ENCODE measurements around the gene ADAP1. TPM values are rescaled to one million over a fixed set of nuclear protein-coding genes. Genes with fewer than 3 reads are reported as not detected.

Gene ADAP1
- polyA plus RNA-seq, 1 donor = 62.0 TPM

GRCh38 chr7:974820-975681 is 20.6 kb upstream of the ADAP1 start, which contains the start of gene COX19:
Gene COX19 (minus strand): TSS chr7:975549. CDS start chr7:975509, 40 bp downstream.
- H3K9me3 ChIP-seq (ENCODE audit: control insufficient read depth, low read depth, low read length) = peaks cover 4% of the 10 kb centered on the region
- DNase-seq = peak; percentile 89 to 91
- H3K27ac ChIP-seq (ENCODE audit: low read length) = peak within 1 kb of the TSS; percentile 96
- no peaks in the 10 kb centered on the region for H3K27me3 ChIP-seq (ENCODE audit: control insufficient read depth, insufficient read depth, low read length)
- peaks cover 28% of the 10 kb centered on the region for H3K36me3 ChIP-seq (ENCODE audit: control insufficient read depth, insufficient read depth, low read length)
- no CpG with 5 or more reads among the region's 78 CpGs for WGBS (ENCODE audit: insufficient coverage, low lambda C conversion rate)
- peak within 1 kb of the TSS; percentile 96 for H3K4me3 ChIP-seq (ENCODE audit: low read length)
- peaks cover 66% of the 10 kb centered on the region for H3K4me1 ChIP-seq (ENCODE audit: control insufficient read depth, insufficient read depth, low read length)

GRCh38 chr7:974172-974571 is 19.7 kb upstream of the ADAP1 start:
- Histone ChIP-seq H3K4me3 (ENCODE audit: low read length) (peak overlapping the region; percentile 96), H3K27me3 (ENCODE audit: control insufficient read depth, insufficient read depth, low read length) (no peaks in the 10 kb centered on the region), H3K4me1 (ENCODE audit: control insufficient read depth, insufficient read depth, low read length) (peaks cover 60% of the 10 kb centered on the region), H3K9me3 (ENCODE audit: control insufficient read depth, low read depth, low read length) (peaks cover 4% of the 10 kb centered on the region), H3K36me3 (ENCODE audit: control insufficient read depth, insufficient read depth, low read length) (peaks cover 37% of the 10 kb centered on the region), H3K27ac (ENCODE audit: low read length) (peak overlapping the region; percentile 96)
- WGBS (ENCODE audit: insufficient coverage, low lambda C conversion rate) = 20% methylated on average over 2 of the region's 7 CpGs
- DNase-seq = peak in 1 of 2 donors; percentile 46

- no CpG with 5 or more reads among the region's 9 CpGs for WGBS (ENCODE audit: insufficient coverage, low lambda C conversion rate)
- peaks cover 43% of the 10 kb centered on the region for H3K36me3 ChIP-seq (ENCODE audit: control insufficient read depth, insufficient read depth, low read length)
- H3K27me3 ChIP-seq (ENCODE audit: control insufficient read depth, insufficient read depth, low read length) = no peaks in the 10 kb centered on the region
- H3K4me3 ChIP-seq (ENCODE audit: low read length) = no peak overlapping the region
- no peak for DNase-seq
- H3K4me1 ChIP-seq (ENCODE audit: control insufficient read depth, insufficient read depth, low read length) = peaks cover 52% of the 10 kb centered on the region
- peak overlapping the region; percentile 96 for H3K27ac ChIP-seq (ENCODE audit: low read length)
- H3K9me3 ChIP-seq (ENCODE audit: control insufficient read depth, low read depth, low read length) = no peaks in the 10 kb centered on the region
Observed at GRCh38 chr7:973312-973711, 18.8 kb upstream of the ADAP1 start.

- H3K9me3 ChIP-seq (ENCODE audit: control insufficient read depth, low read depth, low read length) = peaks cover under 1% of the 10 kb centered on the region
- peak in 1 of 2 donors; percentile 67 for DNase-seq
- no peak overlapping the region for H3K4me3 ChIP-seq (ENCODE audit: low read length)
- 37% methylated on average over 3 of the region's 10 CpGs for WGBS (ENCODE audit: insufficient coverage, low lambda C conversion rate)
- H3K27me3 ChIP-seq (ENCODE audit: control insufficient read depth, insufficient read depth, low read length) = no peaks in the 10 kb centered on the region
- peaks cover 48% of the 10 kb centered on the region for H3K36me3 ChIP-seq (ENCODE audit: control insufficient read depth, insufficient read depth, low read length)
- peak overlapping the region; percentile 96 for H3K27ac ChIP-seq (ENCODE audit: low read length)
- H3K4me1 ChIP-seq (ENCODE audit: control insufficient read depth, insufficient read depth, low read length) = peaks cover 46% of the 10 kb centered on the region
Observed at GRCh38 chr7:972676-973309, 18.3 kb upstream of the ADAP1 start.

GRCh38 chr7:972110-972509 is 17.6 kb upstream of the ADAP1 start:
- DNase-seq = no peak
- Histone ChIP-seq H3K27me3 (ENCODE audit: control insufficient read depth, insufficient read depth, low read length) (no peaks in the 10 kb centered on the region), H3K36me3 (ENCODE audit: control insufficient read depth, insufficient read depth, low read length) (peaks cover 55% of the 10 kb centered on the region), H3K4me3 (ENCODE audit: low read length) (no peak overlapping the region), H3K4me1 (ENCODE audit: control insufficient read depth, insufficient read depth, low read length) (peaks cover 41% of the 10 kb centered on the region), H3K9me3 (ENCODE audit: control insufficient read depth, low read depth, low read length) (peaks cover 6% of the 10 kb centered on the region), H3K27ac (ENCODE audit: low read length) (peak overlapping the region; percentile 43)
- no CpG with 5 or more reads among the region's 12 CpGs for WGBS (ENCODE audit: insufficient coverage, low lambda C conversion rate)

GRCh38 chr7:970744-971143 is 16.3 kb upstream of the ADAP1 start:
- peaks cover 6% of the 10 kb centered on the region for H3K9me3 ChIP-seq (ENCODE audit: control insufficient read depth, low read depth, low read length)
- no peaks in the 10 kb centered on the region for H3K27me3 ChIP-seq (ENCODE audit: control insufficient read depth, insufficient read depth, low read length)
- H3K27ac ChIP-seq (ENCODE audit: low read length) = peak overlapping the region; percentile 45
- H3K4me3 ChIP-seq (ENCODE audit: low read length) = no peak overlapping the region
- no CpG with 5 or more reads among the region's 6 CpGs for WGBS (ENCODE audit: insufficient coverage, low lambda C conversion rate)
- H3K36me3 ChIP-seq (ENCODE audit: control insufficient read depth, insufficient read depth, low read length) = peaks cover 67% of the 10 kb centered on the region
- peak in 1 of 2 donors; percentile 43 for DNase-seq
- H3K4me1 ChIP-seq (ENCODE audit: control insufficient read depth, insufficient read depth, low read length) = peaks cover 28% of the 10 kb centered on the region

DNA sequence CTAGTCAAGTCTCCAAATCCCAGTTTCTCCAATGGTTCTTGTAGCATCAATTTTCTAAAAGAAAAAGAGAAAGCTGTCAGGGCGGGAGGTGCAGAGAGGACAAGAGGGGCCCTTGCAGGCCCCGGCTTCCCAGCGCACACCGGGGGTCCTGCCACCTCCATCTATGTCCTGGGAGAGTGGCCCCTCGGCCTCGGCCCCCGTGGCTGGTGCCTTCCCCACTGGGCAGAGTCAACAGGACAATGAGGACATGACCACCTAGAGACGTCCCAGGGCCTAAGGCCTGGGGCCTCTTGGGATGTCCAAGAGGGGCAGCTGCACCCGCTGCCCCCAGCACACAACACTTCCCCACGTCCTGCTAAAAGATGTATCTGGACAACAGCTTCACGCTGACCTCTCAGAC is 14.9 kb upstream of the ADAP1 start:
- no peaks in the 10 kb centered on the region for H3K27me3 ChIP-seq (ENCODE audit: control insufficient read depth, insufficient read depth, low read length)
- no CpG with 5 or more reads among the region's 11 CpGs for WGBS (ENCODE audit: insufficient coverage, low lambda C conversion rate)
- H3K36me3 ChIP-seq (ENCODE audit: control insufficient read depth, insufficient read depth, low read length) = peaks cover 67% of the 10 kb centered on the region
- no peak for DNase-seq
- H3K27ac ChIP-seq (ENCODE audit: low read length) = no peak overlapping the region
- peaks cover 35% of the 10 kb centered on the region for H3K4me1 ChIP-seq (ENCODE audit: control insufficient read depth, insufficient read depth, low read length)
- H3K4me3 ChIP-seq (ENCODE audit: low read length) = no peak overlapping the region
- peaks cover 6% of the 10 kb centered on the region for H3K9me3 ChIP-seq (ENCODE audit: control insufficient read depth, low read depth, low read length)

DNA sequence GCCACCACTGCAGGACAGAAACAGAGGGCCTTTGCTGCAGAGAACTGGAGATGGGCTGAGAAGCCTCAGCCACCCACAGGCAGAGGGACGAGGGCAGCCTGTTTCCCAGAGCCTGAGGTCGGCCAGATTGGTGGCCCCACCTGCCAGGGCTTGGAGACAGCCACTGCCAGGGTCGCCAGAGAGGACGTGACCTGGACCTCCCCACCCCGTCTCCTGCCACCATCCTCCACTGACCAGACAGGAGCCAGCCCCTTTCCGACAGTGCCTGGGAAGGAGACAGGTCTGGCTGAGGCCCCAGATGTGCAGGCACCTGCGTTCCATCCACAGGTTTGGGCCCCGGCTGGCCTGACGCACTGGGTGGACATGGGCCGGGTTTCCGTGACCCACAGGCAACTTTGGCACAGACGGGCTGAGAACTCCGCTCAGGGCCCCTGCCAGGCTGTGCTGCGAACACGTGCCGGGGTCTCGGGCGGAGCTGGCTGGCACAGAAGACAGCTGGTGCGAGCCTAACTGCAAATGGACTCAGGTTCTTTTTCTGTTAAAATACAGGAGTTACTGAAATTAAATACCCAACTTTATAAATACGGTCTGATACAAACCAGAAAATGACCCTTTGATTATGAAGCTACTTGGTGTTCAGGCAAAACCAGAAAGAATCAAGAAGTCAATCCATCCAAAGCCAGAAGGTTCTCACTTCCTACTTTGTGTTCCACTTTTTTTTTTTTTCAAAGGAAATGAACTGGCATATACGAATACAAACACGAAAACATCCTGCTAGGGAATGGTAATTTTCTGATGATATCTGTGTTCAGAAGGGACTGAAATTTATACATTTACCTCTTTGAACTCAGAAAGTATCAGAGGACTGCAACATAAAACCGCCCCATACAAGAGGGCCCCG is 14.0 kb upstream of the ADAP1 start:
- no peaks in the 10 kb centered on the region for H3K27me3 ChIP-seq (ENCODE audit: control insufficient read depth, insufficient read depth, low read length)
- H3K9me3 ChIP-seq (ENCODE audit: control insufficient read depth, low read depth, low read length) = peaks cover 6% of the 10 kb centered on the region
- DNase-seq = no peak
- H3K27ac ChIP-seq (ENCODE audit: low read length) = no peak overlapping the region
- peaks cover 67% of the 10 kb centered on the region for H3K36me3 ChIP-seq (ENCODE audit: control insufficient read depth, insufficient read depth, low read length)
- no peak overlapping the region for H3K4me3 ChIP-seq (ENCODE audit: low read length)
- H3K4me1 ChIP-seq (ENCODE audit: control insufficient read depth, insufficient read depth, low read length) = peaks cover 43% of the 10 kb centered on the region
- WGBS (ENCODE audit: insufficient coverage, low lambda C conversion rate) = 93% methylated on average over 2 of the region's 24 CpGs

DNA sequence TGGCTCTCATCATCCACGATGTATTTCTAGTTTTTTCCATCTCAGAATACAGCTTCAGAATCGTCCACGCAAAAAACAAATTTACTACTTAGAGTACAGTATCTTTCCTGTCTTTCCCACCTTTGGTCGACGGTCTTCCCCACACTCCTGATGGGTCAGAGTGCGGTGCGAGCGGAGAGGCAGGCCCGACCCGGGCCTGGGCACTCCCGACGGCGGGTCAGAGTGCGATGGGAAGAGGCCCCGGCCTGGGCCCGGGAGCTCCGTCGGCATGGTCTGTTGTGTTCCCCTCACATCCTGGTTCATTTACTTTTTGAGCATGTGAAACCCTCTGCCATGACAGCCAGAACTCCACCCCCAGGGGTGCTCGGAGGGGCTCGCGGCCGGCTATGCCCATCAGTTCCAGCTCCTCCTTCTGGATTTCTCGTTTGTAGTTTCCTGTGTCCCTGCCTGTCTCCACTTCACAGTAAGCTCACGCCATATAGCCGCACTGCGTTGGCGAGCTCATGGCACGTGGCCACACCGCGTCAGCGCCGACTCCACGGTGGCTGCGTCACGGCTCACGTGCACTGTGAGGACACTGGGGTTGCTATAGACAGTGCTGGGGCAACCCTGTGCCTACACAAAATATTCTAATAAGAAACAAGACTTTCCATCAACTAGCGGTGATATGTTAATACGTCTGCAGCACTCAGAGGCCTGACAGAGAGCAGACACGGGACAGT is 13.0 kb upstream of the ADAP1 start:
- H3K36me3 ChIP-seq (ENCODE audit: control insufficient read depth, insufficient read depth, low read length) = peaks cover 60% of the 10 kb centered on the region

More for the DNA sequence above, 13.0 kb upstream of the ADAP1 start:
- no peak for DNase-seq
- H3K27me3 ChIP-seq (ENCODE audit: control insufficient read depth, insufficient read depth, low read length) = no peaks in the 10 kb centered on the region
- H3K4me3 ChIP-seq (ENCODE audit: low read length) = no peak overlapping the region
- no peak overlapping the region for H3K27ac ChIP-seq (ENCODE audit: low read length)
- H3K9me3 ChIP-seq (ENCODE audit: control insufficient read depth, low read depth, low read length) = peaks cover 9% of the 10 kb centered on the region
- 57% methylated on average over 2 of the region's 39 CpGs for WGBS (ENCODE audit: insufficient coverage, low lambda C conversion rate)
- H3K4me1 ChIP-seq (ENCODE audit: control insufficient read depth, insufficient read depth, low read length) = peaks cover 42% of the 10 kb centered on the region

Measured in large intestine (tissue), 3 donors.